HG03097 (cell line): ENCODE data around the gene PLD4.
"Not testable (repeated sequence)": the region's sequence is repeated elsewhere in the genome, so short reads cannot be mapped to it uniquely, and the experiment has no call there.

Source experiments
- ATAC-seq: cut with Tn5 transposase; IDR thresholded peaks from one replicate; pipeline ENCODE4 v1.9.1; 2021; ENCODE audit not compliant: unreplicated experiment, low FRiP score

Gene PLD4

GRCh38 chr14:104885973-104886689 lies 38.5 kb upstream of the PLD4 start:
- no peak for ATAC-seq

- no peak for ATAC-seq
Observed at GRCh38 chr14:104886690-104887622, 37.7 kb upstream of the PLD4 start.

- ATAC-seq = no peak
Observed at GRCh38 chr14:104887623-104888488, 36.8 kb upstream of the PLD4 start.

GRCh38 chr14:104888489-104889374 lies 35.9 kb upstream of the PLD4 start:
- no peak for ATAC-seq

- no peak for ATAC-seq
Observed at GRCh38 chr14:104889375-104889757, 35.3 kb upstream of the PLD4 start.

- not testable (repeated sequence) for ATAC-seq
Observed at GRCh38 chr14:104890292-104890691, 34.4 kb upstream of the PLD4 start.

- ATAC-seq = no peak
Observed at GRCh38 chr14:104891121-104891551, 33.5 kb upstream of the PLD4 start.

GRCh38 chr14:104891664-104892530 lies 32.8 kb upstream of the PLD4 start:
- no peak for ATAC-seq

- ATAC-seq = no peak
Observed at GRCh38 chr14:104892531-104893434, 31.9 kb upstream of the PLD4 start.

GRCh38 chr14:104893435-104894207 lies 31.1 kb upstream of the PLD4 start:
- no peak for ATAC-seq

- ATAC-seq = no peak
Observed at GRCh38 chr14:104894331-104895206, 30.1 kb upstream of the PLD4 start.

GRCh38 chr14:104895207-104895785 lies 29.4 kb upstream of the PLD4 start:
- ATAC-seq = no peak

- ATAC-seq = no peak
Observed at GRCh38 chr14:104895786-104896661, 28.7 kb upstream of the PLD4 start.

GRCh38 chr14:104897330-104898194 lies 27.1 kb upstream of the PLD4 start:
- ATAC-seq = no peak
